ENCODE results near the gene MSX2.

GRCh38 chr5:174735498-174736330 is 11.3 kb downstream of the MSX2 start:
- TF ChIP-seq CTCF (IDR thresholded peaks at IDR 0.05 in 4 of 5, conservative IDR thresholded peaks at IDR 0.05 in 1 of 5): peak in 3 of 5 experiments; percentile 32 to 49 (median 36)
- no peak for TF ChIP-seq POLR2A (IDR thresholded peaks at IDR 0.05)
